LoVo (cell line): Measurements from ENCODE around the gene AIDA.
"Not testable (repeated sequence)": the region's sequence is repeated elsewhere in the genome, so short reads cannot be mapped to it uniquely, and the experiment has no call there.

ENCODE experiments used
- DNase-seq: peaks from one replicate; pipeline ENCODE4 v3.0.0-alpha.2; 2016; ENCODE audit warnings: low spot score

AIDA gene

GRCh38 chr1:222713091-222713961 lies 1.0 kb upstream of the AIDA start:
- DNase-seq = peak; percentile 92

- DNase-seq = peak; percentile 51
Measured at GRCh38 chr1:222711319-222712252, 705 bp downstream of the AIDA start.

- no peak for DNase-seq
Measured at GRCh38 chr1:222709700-222710153, 2.6 kb downstream of the AIDA start.

- DNase-seq = no peak
Measured at GRCh38 chr1:222706815-222707214, 5.5 kb downstream of the AIDA start.

GRCh38 chr1:222704260-222704659 lies 8.0 kb downstream of the AIDA start:
- DNase-seq = no peak

GRCh38 chr1:222702210-222702609 lies 10.1 kb downstream of the AIDA start:
- DNase-seq = no peak

GRCh38 chr1:222697826-222698225 lies 14.5 kb downstream of the AIDA start:
- no peak for DNase-seq

- no peak for DNase-seq
Measured at GRCh38 chr1:222697203-222697602, 15.1 kb downstream of the AIDA start.

- no peak for DNase-seq
Measured at GRCh38 chr1:222696741-222697140, 15.6 kb downstream of the AIDA start.

GRCh38 chr1:222694927-222695326 lies 17.4 kb downstream of the AIDA start:
- DNase-seq = no peak

- no peak for DNase-seq
Measured at GRCh38 chr1:222691016-222691415, 21.3 kb downstream of the AIDA start.

- no peak for DNase-seq
Measured at GRCh38 chr1:222680080-222680479, 32.2 kb downstream of the AIDA start.

- DNase-seq = no peak
Measured at GRCh38 chr1:222670110-222670509, 42.2 kb downstream of the AIDA start.

GRCh38 chr1:222669107-222669506 lies 43.2 kb downstream of the AIDA start:
- DNase-seq = not testable (repeated sequence)

- not testable (repeated sequence) for DNase-seq
Measured at GRCh38 chr1:222668184-222668583, 44.1 kb downstream of the AIDA start.

- no peak for DNase-seq
Measured at GRCh38 chr1:222665964-222666363, 46.3 kb downstream of the AIDA start.

- DNase-seq = no peak
Measured at GRCh38 chr1:222663431-222663934, 48.8 kb downstream of the AIDA start.

- DNase-seq = no peak
Measured at GRCh38 chr1:222657899-222658298, 54.4 kb downstream of the AIDA start.

GRCh38 chr1:222656391-222657155 lies 55.7 kb downstream of the AIDA start:
- no peak for DNase-seq

- DNase-seq = no peak
Measured at GRCh38 chr1:222654849-222655248, 57.4 kb downstream of the AIDA start.

- no peak for DNase-seq
Measured at GRCh38 chr1:222653178-222653827, 59.0 kb downstream of the AIDA start.
